SK-N-SH treated with all-trans-retinoic acid at 6 μM for 48 hours (cell line): ENCODE data around the gene MNAT1.

ENCODE experiments used
- ISL1 ChIP-seq: fragments of 250-450 bp; sonication (Bioruptor Pico); IDR thresholded peaks from 2 replicates; pipeline ENCODE4 v2.1.2; 2022; ENCODE audit warnings: mild to moderate bottlenecking, moderate library complexity
- PPARA ChIP-seq: fragments of 250-450 bp; sonication (Bioruptor Pico); IDR thresholded peaks from 2 replicates; pipeline ENCODE4 v1.5.0; 2020; ENCODE audit warnings: mild to moderate bottlenecking, borderline replicate concordance
- ZFP30 ChIP-seq: fragments of 450-650 bp; formaldehyde crosslinking; IDR thresholded peaks from 2 replicates; pipeline ENCODE4 v1.5.0; 2022; ENCODE audit warnings: mild to moderate bottlenecking, moderate library complexity
- TF ChIP-seq, protein P1 (sequence below): fragments of 250-450 bp; sonication (Bioruptor Pico); IDR thresholded peaks from 2 replicates; pipeline ENCODE4 v1.5.1; 2020; ENCODE audit warnings: low read depth, mild to moderate bottlenecking, moderate library complexity
- TF ChIP-seq, protein P2 (sequence below): fragments of 250-450 bp; sonication (Bioruptor Pico); IDR thresholded peaks from 2 replicates; pipeline ENCODE4 v1.8.0; 2020; ENCODE audit warnings: mild to moderate bottlenecking, moderate library complexity, borderline replicate concordance

DNA sequence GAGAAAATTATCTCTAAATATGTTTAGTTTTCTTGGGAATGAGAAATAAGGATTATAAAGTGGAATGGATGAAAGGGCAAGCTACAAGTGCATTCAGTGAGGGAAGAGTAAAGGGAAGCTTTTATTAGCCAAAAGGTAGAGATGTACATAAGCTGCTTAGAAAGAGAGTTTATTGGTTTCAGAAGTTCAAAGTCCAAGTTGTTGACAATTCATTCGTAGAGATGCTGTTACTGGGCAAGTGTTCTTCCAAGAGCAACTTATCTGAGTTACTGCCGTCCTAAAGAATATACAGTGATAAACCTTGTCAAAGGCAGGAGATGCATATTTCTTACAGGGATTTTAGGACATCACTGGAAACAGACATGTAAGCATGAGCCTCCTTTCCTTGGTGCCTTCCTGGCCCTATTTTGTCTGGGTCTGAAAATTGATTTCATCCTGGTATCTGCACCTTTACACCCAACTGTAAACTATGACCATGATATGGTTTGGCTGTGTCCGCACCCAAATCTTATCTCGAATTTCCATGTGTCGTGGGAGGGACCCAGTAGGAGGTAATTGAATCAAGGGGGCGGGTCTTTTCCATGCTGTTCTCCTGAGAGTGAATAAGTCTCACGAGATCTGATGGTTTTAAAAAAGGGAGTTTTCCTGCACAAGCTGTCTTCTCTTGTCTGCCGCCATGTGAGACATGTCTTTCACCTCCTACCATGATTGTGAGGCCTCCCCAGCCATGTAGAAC lies 199.5 kb downstream of the MNAT1 start:
- TF ChIP-seq, protein P1, sequence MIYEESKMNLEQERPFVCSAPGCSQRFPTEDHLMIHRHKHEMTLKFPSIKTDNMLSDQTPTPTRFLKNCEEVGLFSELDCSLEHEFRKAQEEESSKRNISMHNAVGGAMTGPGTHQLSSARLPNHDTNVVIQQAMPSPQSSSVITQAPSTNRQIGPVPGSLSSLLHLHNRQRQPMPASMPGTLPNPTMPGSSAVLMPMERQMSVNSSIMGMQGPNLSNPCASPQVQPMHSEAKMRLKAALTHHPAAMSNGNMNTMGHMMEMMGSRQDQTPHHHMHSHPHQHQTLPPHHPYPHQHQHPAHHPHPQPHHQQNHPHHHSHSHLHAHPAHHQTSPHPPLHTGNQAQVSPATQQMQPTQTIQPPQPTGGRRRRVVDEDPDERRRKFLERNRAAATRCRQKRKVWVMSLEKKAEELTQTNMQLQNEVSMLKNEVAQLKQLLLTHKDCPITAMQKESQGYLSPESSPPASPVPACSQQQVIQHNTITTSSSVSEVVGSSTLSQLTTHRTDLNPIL (CRISPR knock-in tag): no peak
- TF ChIP-seq ISL1 (CRISPR knock-in tag) (no peak), ZFP30 (CRISPR knock-in tag) (no peak), PPARA (no peak)
- TF ChIP-seq, protein P2, sequence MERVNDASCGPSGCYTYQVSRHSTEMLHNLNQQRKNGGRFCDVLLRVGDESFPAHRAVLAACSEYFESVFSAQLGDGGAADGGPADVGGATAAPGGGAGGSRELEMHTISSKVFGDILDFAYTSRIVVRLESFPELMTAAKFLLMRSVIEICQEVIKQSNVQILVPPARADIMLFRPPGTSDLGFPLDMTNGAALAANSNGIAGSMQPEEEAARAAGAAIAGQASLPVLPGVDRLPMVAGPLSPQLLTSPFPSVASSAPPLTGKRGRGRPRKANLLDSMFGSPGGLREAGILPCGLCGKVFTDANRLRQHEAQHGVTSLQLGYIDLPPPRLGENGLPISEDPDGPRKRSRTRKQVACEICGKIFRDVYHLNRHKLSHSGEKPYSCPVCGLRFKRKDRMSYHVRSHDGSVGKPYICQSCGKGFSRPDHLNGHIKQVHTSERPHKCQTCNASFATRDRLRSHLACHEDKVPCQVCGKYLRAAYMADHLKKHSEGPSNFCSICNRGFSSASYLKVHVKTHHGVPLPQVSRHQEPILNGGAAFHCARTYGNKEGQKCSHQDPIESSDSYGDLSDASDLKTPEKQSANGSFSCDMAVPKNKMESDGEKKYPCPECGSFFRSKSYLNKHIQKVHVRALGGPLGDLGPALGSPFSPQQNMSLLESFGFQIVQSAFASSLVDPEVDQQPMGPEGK (CRISPR knock-in tag): no peak
